HepG2 (cell line): ENCODE measurements around the gene ZNF747. TPM values are rescaled to one million over a fixed set of nuclear protein-coding genes. Genes with fewer than 3 reads are reported as not detected.

Source experiments
- GLI4 ChIP-seq: sonication (generic); formaldehyde crosslinking; IDR thresholded peaks from 2 replicates; pipeline ENCODE4 v1.5.1; 2020; ENCODE audit warnings: missing genetic modification reagents, mild to moderate bottlenecking, moderate library complexity, borderline replicate concordance
- HNF4G ChIP-seq, 2 experiments: sonication (generic) in 1 of 2; formaldehyde crosslinking in 1 of 2; IDR thresholded peaks; 2 replicates each; pipeline versions ENCODE4 v1.4.0 to v1.6.1; 2011 to 2020; ENCODE audit warnings: borderline replicate concordance in 2 of 2, low read depth in 2 of 2, mild to moderate bottlenecking in 2 of 2, low read length in 1 of 2, missing genetic modification reagents in 1 of 2, moderate library complexity in 1 of 2
- HOMEZ ChIP-seq: IDR thresholded peaks from 2 replicates; pipeline ENCODE4 v1.6.1; 2016; ENCODE audit warnings: low read depth
- MLLT10 ChIP-seq: sonication (generic); formaldehyde crosslinking; IDR thresholded peaks from 2 replicates; pipeline ENCODE4 v1.4.0; 2020; ENCODE audit warnings: missing genetic modification reagents
- NR1H2 ChIP-seq: sonication (generic); formaldehyde crosslinking; IDR thresholded peaks from 2 replicates; pipeline ENCODE4 v1.8.1; 2022; ENCODE audit warnings: low read depth, missing genetic modification reagents, borderline replicate concordance
- SMARCC2 ChIP-seq: fragments of 450-650 bp; IDR thresholded peaks from 2 replicates; pipeline ENCODE4 v1.6.1; 2017; ENCODE audit warnings: antibody characterized with exemption, mild to moderate bottlenecking
- SRSF4 ChIP-seq: fragments of 200-400 bp; formaldehyde crosslinking; IDR thresholded peaks from one replicate; pipeline ENCODE4 v1.6.1; 2018; ENCODE audit warnings: mild to moderate bottlenecking, low read depth, low read length, moderate library complexity; ENCODE audit not compliant: poor library complexity, severe bottlenecking
- ZNF10 ChIP-seq: sonication (generic); formaldehyde crosslinking; IDR thresholded peaks from 2 replicates; pipeline ENCODE4 v1.4.0; 2020; ENCODE audit warnings: mild to moderate bottlenecking, low read depth, missing genetic modification reagents, borderline replicate concordance
- ZNF12 ChIP-seq: sonication (generic); formaldehyde crosslinking; IDR thresholded peaks from 2 replicates; pipeline ENCODE4 v1.5.0; 2020; ENCODE audit warnings: missing genetic modification reagents
- ZNF703 ChIP-seq: sonication (generic); formaldehyde crosslinking; IDR thresholded peaks from 2 replicates; pipeline ENCODE4 v1.5.1; 2020; ENCODE audit warnings: missing genetic modification reagents, mild to moderate bottlenecking, moderate library complexity, borderline replicate concordance
- ZNF816 ChIP-seq: sonication (generic); formaldehyde crosslinking; IDR thresholded peaks from 2 replicates; pipeline ENCODE4 v1.8.0; 2022; ENCODE audit warnings: missing genetic modification reagents, mild to moderate bottlenecking, borderline replicate concordance
- ZNF883 ChIP-seq: sonication (generic); formaldehyde crosslinking; IDR thresholded peaks from 2 replicates; pipeline ENCODE4 v1.5.1; 2020; ENCODE audit warnings: mild to moderate bottlenecking, missing genetic modification reagents; ENCODE audit errors: not compliant biosample characterization
- polyA plus RNA-seq, 8 experiments: library from polyadenylated mRNA; depleted of rRNA in 3 of 8; stranded (reverse) in 7 of 8; unstranded in 1 of 8; fragments of >200 nt; fragmentation: Illumina TruSeq in 4 of 8; extraction: Trizol in 4 of 8; gene quantifications; 2 replicates each; pipeline versions ENCODE4 v1.2.1 to v1.2.3, GENCODE V29; 2011 to 2016; ENCODE audit warnings: low read depth in 4 of 8, missing spikeins in 1 of 8, mixed read lengths in 1 of 8; ENCODE audit not compliant: insufficient read depth in 1 of 8
- total RNA-seq, 5 experiments: library from RNA; depleted of rRNA; stranded (reverse); fragments of >200 nt; fragmentation: Illumina TruSeq; extraction: Trizol; gene quantifications; 2 replicates each; pipeline ENCODE4 v1.2.3, GENCODE V29; 2016; ENCODE audit warnings: low read depth in 1 of 5
- TF ChIP-seq, protein P1 (sequence below): sonication (generic); formaldehyde crosslinking; IDR thresholded peaks from 2 replicates; pipeline ENCODE4 v1.4.0; 2020; ENCODE audit warnings: missing genetic modification reagents
- TF ChIP-seq, protein P2 (sequence below): sonication (generic); formaldehyde crosslinking; IDR thresholded peaks from 2 replicates; pipeline ENCODE4 v1.4.0; 2020; ENCODE audit warnings: mild to moderate bottlenecking, missing genetic modification reagents
- TF ChIP-seq, protein P3 (sequence below): sonication (generic); formaldehyde crosslinking; IDR thresholded peaks from 2 replicates; pipeline ENCODE4 v1.4.0; 2020; ENCODE audit warnings: missing genetic modification reagents, borderline replicate concordance
- TF ChIP-seq, protein P4 (sequence below): sonication (generic); formaldehyde crosslinking; IDR thresholded peaks from 2 replicates; pipeline ENCODE4 v1.8.1; 2022; ENCODE audit warnings: low read depth, mild to moderate bottlenecking, missing genetic modification reagents

ZNF747 gene
- total and polyA plus RNA-seq, 2 of the 13 experiments (the other 11 are each of a cell fraction or from before 2014, with no cell fraction given): 7.2 to 10.2 TPM

DNA sequence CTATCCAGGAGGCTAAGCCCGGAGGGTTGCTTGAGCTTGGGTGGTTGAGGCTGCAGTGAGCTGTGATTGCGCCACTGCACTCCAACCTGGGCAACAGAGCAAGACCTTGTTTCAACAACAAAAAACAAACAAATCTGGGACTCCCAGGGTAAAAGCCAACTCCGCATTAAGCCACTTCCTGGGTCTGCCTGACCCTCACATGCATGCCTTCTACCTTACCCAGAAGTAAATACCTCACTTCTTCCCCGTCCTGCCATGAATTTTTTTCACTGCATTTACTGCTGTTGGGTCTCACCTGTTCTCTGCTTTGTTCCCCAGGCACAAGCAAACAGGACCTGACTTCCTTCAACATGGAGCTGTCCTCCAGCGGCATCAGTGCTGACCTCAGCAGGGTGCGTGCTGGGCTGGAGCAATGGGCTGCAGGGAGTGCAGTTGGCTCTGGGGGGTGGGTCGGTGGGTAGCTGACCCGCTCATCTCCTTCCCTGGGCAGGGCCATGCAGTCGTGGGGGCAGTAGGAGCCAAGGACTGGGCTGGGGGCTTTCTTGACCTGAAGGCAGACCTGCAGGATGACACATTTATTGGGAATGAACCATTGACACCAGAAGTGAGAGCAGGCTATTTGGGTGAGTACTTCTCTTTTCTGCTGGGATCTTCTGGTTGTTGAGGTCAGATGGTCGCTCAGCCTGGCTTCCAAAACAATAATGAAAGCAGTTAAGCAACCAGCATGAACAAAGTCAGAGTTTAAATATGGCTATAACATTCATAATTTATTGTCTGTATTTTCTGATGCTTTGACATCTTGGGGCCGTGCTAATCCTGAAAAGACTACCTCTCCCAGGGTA, 45.7 kb downstream of the ZNF747 start (continued):
- TF ChIP-seq HOMEZ (peak; percentile 48; the same call in 1 of the 2 replicates), HNF4G (IDR thresholded peaks at IDR 0.05; ENCODE audit: borderline replicate concordance, low read depth, low read length) (peak; percentile 55; the same call in 1 of the 2 replicates), HNF4G (CRISPR knock-in tag; IDR thresholded peaks at IDR 0.05; ENCODE audit: borderline replicate concordance, low read depth) (no peak; the same call in 1 of the 2 replicates), MLLT10 (CRISPR knock-in tag) (no peak), SRSF4 (no peak), ZNF12 (CRISPR knock-in tag) (no peak), ZNF816 (CRISPR knock-in tag) (peak; percentile 39; the same call in 1 of the 2 replicates), SMARCC2 (no peak), ZNF10 (CRISPR knock-in tag) (no peak), NR1H2 (CRISPR knock-in tag) (no peak), GLI4 (CRISPR knock-in tag) (peak; percentile 33; the same call in 1 of the 2 replicates), ZNF883 (CRISPR knock-in tag) (no peak), ZNF703 (CRISPR knock-in tag) (no peak)
- TF ChIP-seq, protein P1, sequence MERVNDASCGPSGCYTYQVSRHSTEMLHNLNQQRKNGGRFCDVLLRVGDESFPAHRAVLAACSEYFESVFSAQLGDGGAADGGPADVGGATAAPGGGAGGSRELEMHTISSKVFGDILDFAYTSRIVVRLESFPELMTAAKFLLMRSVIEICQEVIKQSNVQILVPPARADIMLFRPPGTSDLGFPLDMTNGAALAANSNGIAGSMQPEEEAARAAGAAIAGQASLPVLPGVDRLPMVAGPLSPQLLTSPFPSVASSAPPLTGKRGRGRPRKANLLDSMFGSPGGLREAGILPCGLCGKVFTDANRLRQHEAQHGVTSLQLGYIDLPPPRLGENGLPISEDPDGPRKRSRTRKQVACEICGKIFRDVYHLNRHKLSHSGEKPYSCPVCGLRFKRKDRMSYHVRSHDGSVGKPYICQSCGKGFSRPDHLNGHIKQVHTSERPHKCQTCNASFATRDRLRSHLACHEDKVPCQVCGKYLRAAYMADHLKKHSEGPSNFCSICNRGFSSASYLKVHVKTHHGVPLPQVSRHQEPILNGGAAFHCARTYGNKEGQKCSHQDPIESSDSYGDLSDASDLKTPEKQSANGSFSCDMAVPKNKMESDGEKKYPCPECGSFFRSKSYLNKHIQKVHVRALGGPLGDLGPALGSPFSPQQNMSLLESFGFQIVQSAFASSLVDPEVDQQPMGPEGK (CRISPR knock-in tag): peak; percentile 48; the same call in 1 of the 2 replicates
- TF ChIP-seq, protein P2, sequence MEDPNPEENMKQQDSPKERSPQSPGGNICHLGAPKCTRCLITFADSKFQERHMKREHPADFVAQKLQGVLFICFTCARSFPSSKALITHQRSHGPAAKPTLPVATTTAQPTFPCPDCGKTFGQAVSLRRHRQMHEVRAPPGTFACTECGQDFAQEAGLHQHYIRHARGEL (CRISPR knock-in tag): no peak
- TF ChIP-seq, protein P3, sequence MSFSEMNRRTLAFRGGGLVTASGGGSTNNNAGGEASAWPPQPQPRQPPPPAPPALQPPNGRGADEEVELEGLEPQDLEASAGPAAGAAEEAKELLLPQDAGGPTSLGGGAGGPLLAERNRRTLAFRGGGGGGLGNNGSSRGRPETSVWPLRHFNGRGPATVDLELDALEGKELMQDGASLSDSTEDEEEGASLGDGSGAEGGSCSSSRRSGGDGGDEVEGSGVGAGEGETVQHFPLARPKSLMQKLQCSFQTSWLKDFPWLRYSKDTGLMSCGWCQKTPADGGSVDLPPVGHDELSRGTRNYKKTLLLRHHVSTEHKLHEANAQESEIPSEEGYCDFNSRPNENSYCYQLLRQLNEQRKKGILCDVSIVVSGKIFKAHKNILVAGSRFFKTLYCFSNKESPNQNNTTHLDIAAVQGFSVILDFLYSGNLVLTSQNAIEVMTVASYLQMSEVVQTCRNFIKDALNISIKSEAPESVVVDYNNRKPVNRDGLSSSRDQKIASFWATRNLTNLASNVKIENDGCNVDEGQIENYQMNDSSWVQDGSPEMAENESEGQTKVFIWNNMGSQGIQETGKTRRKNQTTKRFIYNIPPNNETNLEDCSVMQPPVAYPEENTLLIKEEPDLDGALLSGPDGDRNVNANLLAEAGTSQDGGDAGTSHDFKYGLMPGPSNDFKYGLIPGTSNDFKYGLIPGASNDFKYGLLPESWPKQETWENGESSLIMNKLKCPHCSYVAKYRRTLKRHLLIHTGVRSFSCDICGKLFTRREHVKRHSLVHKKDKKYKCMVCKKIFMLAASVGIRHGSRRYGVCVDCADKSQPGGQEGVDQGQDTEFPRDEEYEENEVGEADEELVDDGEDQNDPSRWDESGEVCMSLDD: no peak
- TF ChIP-seq, protein P4, sequence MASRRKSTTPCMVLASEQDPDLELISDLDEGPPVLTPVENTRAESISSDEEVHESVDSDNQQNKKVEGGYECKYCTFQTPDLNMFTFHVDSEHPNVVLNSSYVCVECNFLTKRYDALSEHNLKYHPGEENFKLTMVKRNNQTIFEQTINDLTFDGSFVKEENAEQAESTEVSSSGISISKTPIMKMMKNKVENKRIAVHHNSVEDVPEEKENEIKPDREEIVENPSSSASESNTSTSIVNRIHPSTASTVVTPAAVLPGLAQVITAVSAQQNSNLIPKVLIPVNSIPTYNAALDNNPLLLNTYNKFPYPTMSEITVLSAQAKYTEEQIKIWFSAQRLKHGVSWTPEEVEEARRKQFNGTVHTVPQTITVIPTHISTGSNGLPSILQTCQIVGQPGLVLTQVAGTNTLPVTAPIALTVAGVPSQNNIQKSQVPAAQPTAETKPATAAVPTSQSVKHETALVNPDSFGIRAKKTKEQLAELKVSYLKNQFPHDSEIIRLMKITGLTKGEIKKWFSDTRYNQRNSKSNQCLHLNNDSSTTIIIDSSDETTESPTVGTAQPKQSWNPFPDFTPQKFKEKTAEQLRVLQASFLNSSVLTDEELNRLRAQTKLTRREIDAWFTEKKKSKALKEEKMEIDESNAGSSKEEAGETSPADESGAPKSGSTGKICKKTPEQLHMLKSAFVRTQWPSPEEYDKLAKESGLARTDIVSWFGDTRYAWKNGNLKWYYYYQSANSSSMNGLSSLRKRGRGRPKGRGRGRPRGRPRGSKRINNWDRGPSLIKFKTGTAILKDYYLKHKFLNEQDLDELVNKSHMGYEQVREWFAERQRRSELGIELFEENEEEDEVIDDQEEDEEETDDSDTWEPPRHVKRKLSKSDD (CRISPR knock-in tag): no peak
